Activated CD8-positive, alpha-beta memory T cell treated with anti-CD3 and anti-CD28 coated beads, Interleukin-2, amount 50 U/mL, for 24 hours (primary cell): ENCODE results near the gene PCSK4.
"Not testable (repeated sequence)": the region's sequence is repeated elsewhere in the genome, so short reads cannot be mapped to it uniquely, and the experiment has no call there.

Experiments
- DNase-seq: peaks from one replicate; pipeline ENCODE4 v3.0.0-alpha.2; 2020; ENCODE audit errors: extremely low read depth

The PCSK4 gene

GRCh38 chr19:1453525-1454364, 36.4 kb downstream of the PCSK4 start:
- no peak for DNase-seq

- no peak for DNase-seq
Observed at GRCh38 chr19:1452802-1453524, 37.2 kb downstream of the PCSK4 start.

- DNase-seq = no peak
Observed at GRCh38 chr19:1451916-1452801, 38.0 kb downstream of the PCSK4 start.

GRCh38 chr19:1450735-1451731, 39.1 kb downstream of the PCSK4 start:
- DNase-seq = no peak

- DNase-seq = no peak
Observed at GRCh38 chr19:1449467-1450442, 40.4 kb downstream of the PCSK4 start, which contains the start of gene APC2. Gene APC2, plus strand, starts transcription at chr19:1450121. Its CDS starts 2,881 bp downstream, at chr19:1453002.

GRCh38 chr19:1447944-1448343, 42.2 kb downstream of the PCSK4 start:
- DNase-seq = no peak

GRCh38 chr19:1447504-1447903, 42.6 kb downstream of the PCSK4 start:
- no peak for DNase-seq

GRCh38 chr19:1446713-1447481, 43.3 kb downstream of the PCSK4 start:
- no peak for DNase-seq

- no peak for DNase-seq
Observed at GRCh38 chr19:1445932-1446712, 44.0 kb downstream of the PCSK4 start.

- no peak for DNase-seq
Observed at GRCh38 chr19:1445185-1445931, 44.8 kb downstream of the PCSK4 start.

- DNase-seq = no peak
Observed at GRCh38 chr19:1441677-1442438, 48.3 kb downstream of the PCSK4 start.

GRCh38 chr19:1441022-1441426, 49.1 kb downstream of the PCSK4 start:
- no peak for DNase-seq

- DNase-seq = no peak
Observed at GRCh38 chr19:1440418-1440801, 49.7 kb downstream of the PCSK4 start.

GRCh38 chr19:1439525-1440417, 50.4 kb downstream of the PCSK4 start:
- not testable (repeated sequence) for DNase-seq

- DNase-seq = no peak
Observed at GRCh38 chr19:1438933-1439354, 51.2 kb downstream of the PCSK4 start.
